Panc1 (cell line): ENCODE results near the gene C9.
"Not testable (repeated sequence)": the region's sequence is repeated elsewhere in the genome, so short reads cannot be mapped to it uniquely, and the experiment has no call there.

Experiments used
- POLR2AphosphoS5 ChIP-seq: IDR thresholded peaks from 2 replicates; pipeline ENCODE4 v1.6.1; 2012; ENCODE audit warnings: mild to moderate bottlenecking, low read depth, low read length, moderate library complexity
- SIN3A ChIP-seq: IDR thresholded peaks from 2 replicates; pipeline ENCODE4 v1.6.1; 2012; ENCODE audit warnings: low read depth, mild to moderate bottlenecking, low read length, moderate library complexity, borderline replicate concordance; ENCODE audit not compliant: insufficient read depth
- TF ChIP-seq, protein P1 (sequence below): fragments of 450-650 bp; IDR thresholded peaks from 2 replicates; pipeline ENCODE4 v1.5.1; 2017; ENCODE audit warnings: mild to moderate bottlenecking
- TF ChIP-seq, protein P2 (sequence below), 2 experiments: IDR thresholded peaks; 2 replicates each; pipeline ENCODE4 v1.6.1; 2011 to 2012; ENCODE audit warnings: low read depth in 2 of 2, control low read depth in 1 of 2, low read length in 1 of 2, mild to moderate bottlenecking in 1 of 2, moderate library complexity in 1 of 2; ENCODE audit not compliant: insufficient read depth in 1 of 2

DNA sequence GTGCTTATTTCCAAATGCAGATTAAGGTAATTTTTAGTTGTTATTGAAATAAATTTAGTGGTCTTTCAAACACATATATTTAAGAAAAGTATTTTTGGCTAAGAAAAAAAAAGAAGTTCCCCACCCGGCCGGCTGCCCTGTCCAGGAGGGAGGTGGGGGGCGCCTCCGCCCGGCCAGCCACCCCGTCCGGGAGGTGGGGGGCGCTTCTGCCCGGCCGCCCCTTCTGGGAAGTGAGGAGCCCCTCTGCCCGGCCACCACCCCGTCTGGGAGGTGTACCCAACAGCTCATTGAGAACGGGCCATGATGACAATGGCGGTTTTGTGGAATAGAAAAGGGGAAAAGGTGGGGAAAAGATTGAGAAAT lies 91.4 kb downstream of the C9 start:
- TF ChIP-seq, protein P1, sequence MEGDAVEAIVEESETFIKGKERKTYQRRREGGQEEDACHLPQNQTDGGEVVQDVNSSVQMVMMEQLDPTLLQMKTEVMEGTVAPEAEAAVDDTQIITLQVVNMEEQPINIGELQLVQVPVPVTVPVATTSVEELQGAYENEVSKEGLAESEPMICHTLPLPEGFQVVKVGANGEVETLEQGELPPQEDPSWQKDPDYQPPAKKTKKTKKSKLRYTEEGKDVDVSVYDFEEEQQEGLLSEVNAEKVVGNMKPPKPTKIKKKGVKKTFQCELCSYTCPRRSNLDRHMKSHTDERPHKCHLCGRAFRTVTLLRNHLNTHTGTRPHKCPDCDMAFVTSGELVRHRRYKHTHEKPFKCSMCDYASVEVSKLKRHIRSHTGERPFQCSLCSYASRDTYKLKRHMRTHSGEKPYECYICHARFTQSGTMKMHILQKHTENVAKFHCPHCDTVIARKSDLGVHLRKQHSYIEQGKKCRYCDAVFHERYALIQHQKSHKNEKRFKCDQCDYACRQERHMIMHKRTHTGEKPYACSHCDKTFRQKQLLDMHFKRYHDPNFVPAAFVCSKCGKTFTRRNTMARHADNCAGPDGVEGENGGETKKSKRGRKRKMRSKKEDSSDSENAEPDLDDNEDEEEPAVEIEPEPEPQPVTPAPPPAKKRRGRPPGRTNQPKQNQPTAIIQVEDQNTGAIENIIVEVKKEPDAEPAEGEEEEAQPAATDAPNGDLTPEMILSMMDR: not testable (repeated sequence)
- not testable (repeated sequence) for TF ChIP-seq SIN3A, POLR2AphosphoS5
- TF ChIP-seq, protein P2, sequence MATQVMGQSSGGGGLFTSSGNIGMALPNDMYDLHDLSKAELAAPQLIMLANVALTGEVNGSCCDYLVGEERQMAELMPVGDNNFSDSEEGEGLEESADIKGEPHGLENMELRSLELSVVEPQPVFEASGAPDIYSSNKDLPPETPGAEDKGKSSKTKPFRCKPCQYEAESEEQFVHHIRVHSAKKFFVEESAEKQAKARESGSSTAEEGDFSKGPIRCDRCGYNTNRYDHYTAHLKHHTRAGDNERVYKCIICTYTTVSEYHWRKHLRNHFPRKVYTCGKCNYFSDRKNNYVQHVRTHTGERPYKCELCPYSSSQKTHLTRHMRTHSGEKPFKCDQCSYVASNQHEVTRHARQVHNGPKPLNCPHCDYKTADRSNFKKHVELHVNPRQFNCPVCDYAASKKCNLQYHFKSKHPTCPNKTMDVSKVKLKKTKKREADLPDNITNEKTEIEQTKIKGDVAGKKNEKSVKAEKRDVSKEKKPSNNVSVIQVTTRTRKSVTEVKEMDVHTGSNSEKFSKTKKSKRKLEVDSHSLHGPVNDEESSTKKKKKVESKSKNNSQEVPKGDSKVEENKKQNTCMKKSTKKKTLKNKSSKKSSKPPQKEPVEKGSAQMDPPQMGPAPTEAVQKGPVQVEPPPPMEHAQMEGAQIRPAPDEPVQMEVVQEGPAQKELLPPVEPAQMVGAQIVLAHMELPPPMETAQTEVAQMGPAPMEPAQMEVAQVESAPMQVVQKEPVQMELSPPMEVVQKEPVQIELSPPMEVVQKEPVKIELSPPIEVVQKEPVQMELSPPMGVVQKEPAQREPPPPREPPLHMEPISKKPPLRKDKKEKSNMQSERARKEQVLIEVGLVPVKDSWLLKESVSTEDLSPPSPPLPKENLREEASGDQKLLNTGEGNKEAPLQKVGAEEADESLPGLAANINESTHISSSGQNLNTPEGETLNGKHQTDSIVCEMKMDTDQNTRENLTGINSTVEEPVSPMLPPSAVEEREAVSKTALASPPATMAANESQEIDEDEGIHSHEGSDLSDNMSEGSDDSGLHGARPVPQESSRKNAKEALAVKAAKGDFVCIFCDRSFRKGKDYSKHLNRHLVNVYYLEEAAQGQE (IDR thresholded peaks at IDR 0.05; ENCODE audit: insufficient read depth in 1 of 2, low read depth in 2 of 2, low read length in 1 of 2): not testable (repeated sequence)
